Liver (tissue), 9 donors: ENCODE measurements around the gene CHDH. TPM values are rescaled to one million over a fixed set of nuclear protein-coding genes. Genes with fewer than 3 reads are reported as not detected.

Experiments
- DNase-seq: peaks from one replicate; pipeline ENCODE4 v3.0.0-alpha.2; 2017; ENCODE audit warnings: low spot score
- H3K27ac ChIP-seq, 2 donors: one replicate each; pipeline ENCODE4 v1.7.0; 2013; ENCODE audit warnings: inconsistent platforms in 2 of 2, low read length in 2 of 2, control low read depth in 1 of 2, low read depth in 1 of 2, mild to moderate bottlenecking in 1 of 2
- H3K27me3 ChIP-seq, 4 donors: one replicate each; pipeline versions ENCODE4 v1.6.1 to v1.7.0; 2013; ENCODE audit warnings: low read length in 3 of 4, inconsistent platforms in 1 of 4, mild to moderate bottlenecking in 1 of 4, moderate library complexity in 1 of 4; ENCODE audit not compliant: control insufficient read depth in 4 of 4, insufficient read depth in 4 of 4
- H3K36me3 ChIP-seq, 4 donors: one replicate each; pipeline versions ENCODE4 v1.6.1 to v1.7.0; 2013; ENCODE audit warnings: low read length in 3 of 4, mild to moderate bottlenecking in 3 of 4, low read depth in 1 of 4, moderate library complexity in 1 of 4; ENCODE audit not compliant: control insufficient read depth in 4 of 4, insufficient read depth in 3 of 4
- H3K4me1 ChIP-seq, 4 donors: one replicate each; pipeline versions ENCODE4 v1.6.1 to v1.7.0; 2013; ENCODE audit warnings: low read length in 3 of 4, mild to moderate bottlenecking in 3 of 4, moderate library complexity in 1 of 4; ENCODE audit not compliant: control insufficient read depth in 4 of 4, insufficient read depth in 4 of 4
- H3K4me3 ChIP-seq, 3 donors: one replicate each; pipeline versions ENCODE4 v1.6.1 to v1.7.0; 2013; ENCODE audit warnings: low read length in 3 of 3, control low read depth in 1 of 3, low read depth in 1 of 3, mild to moderate bottlenecking in 1 of 3
- H3K9ac ChIP-seq, 2 donors: one replicate each; pipeline ENCODE4 v1.7.0; 2013; ENCODE audit warnings: low read length in 2 of 2, mild to moderate bottlenecking in 2 of 2, moderate library complexity in 2 of 2, control low read depth in 1 of 2, low read depth in 1 of 2
- H3K9me3 ChIP-seq, 4 donors: one replicate each; pipeline versions ENCODE4 v1.6.1 to v1.7.0; 2013; ENCODE audit warnings: low read length in 3 of 4; ENCODE audit not compliant: control insufficient read depth in 4 of 4
- ATF3 ChIP-seq: IDR thresholded peaks from 2 replicates; pipeline ENCODE4 v1.6.1; 2016; ENCODE audit warnings: antibody characterized with exemption
- CTCF ChIP-seq: fragments of 150-350 bp; IDR thresholded peaks from 2 replicates; pipeline ENCODE4 v1.5.1; 2017; ENCODE audit warnings: improper control_type of control experiment, low read depth, low read length; ENCODE audit not compliant: missing input control
- EGR1 ChIP-seq, 2 donors: IDR thresholded peaks; 2 replicates each; pipeline ENCODE4 v1.6.1; 2016 to 2018; ENCODE audit warnings: antibody characterized with exemption in 2 of 2, low read depth in 2 of 2
- FOXA1 ChIP-seq: IDR thresholded peaks from 2 replicates; pipeline ENCODE4 v1.6.1; 2016; ENCODE audit warnings: antibody characterized with exemption
- FOXA2 ChIP-seq: IDR thresholded peaks from 2 replicates; pipeline ENCODE4 v1.6.1; 2016; ENCODE audit warnings: antibody characterized with exemption
- GABPA ChIP-seq, 2 donors: IDR thresholded peaks in 1 of 2; conservative IDR thresholded peaks in 1 of 2; 2 replicates each; pipeline ENCODE4 v1.6.1; 2016; ENCODE audit warnings: antibody characterized with exemption in 2 of 2, mild to moderate bottlenecking in 1 of 2, moderate library complexity in 1 of 2
- HNF4A ChIP-seq, 2 donors: conservative IDR thresholded peaks; 2 replicates each; pipeline ENCODE4 v1.6.1; 2016; ENCODE audit warnings: antibody characterized with exemption in 2 of 2, mild to moderate bottlenecking in 2 of 2
- HNF4G ChIP-seq: IDR thresholded peaks from 2 replicates; pipeline ENCODE4 v1.6.1; 2016; ENCODE audit warnings: antibody characterized with exemption
- JUND ChIP-seq, 2 donors: IDR thresholded peaks; 2 replicates each; pipeline ENCODE4 v1.6.1; 2016; ENCODE audit warnings: antibody characterized with exemption in 2 of 2
- MAX ChIP-seq: IDR thresholded peaks from 2 replicates; pipeline ENCODE4 v1.6.1; 2016; ENCODE audit warnings: antibody characterized with exemption
- NR2F2 ChIP-seq: IDR thresholded peaks from 2 replicates; pipeline ENCODE4 v1.6.1; 2016; ENCODE audit warnings: antibody characterized with exemption
- RAD21 ChIP-seq, 2 donors: IDR thresholded peaks; 2 replicates each; pipeline ENCODE4 v1.6.1; 2016; ENCODE audit warnings: antibody characterized with exemption in 2 of 2, mild to moderate bottlenecking in 2 of 2
- REST ChIP-seq: IDR thresholded peaks from 2 replicates; pipeline ENCODE4 v1.6.1; 2016; ENCODE audit warnings: antibody characterized with exemption, mild to moderate bottlenecking
- RXRA ChIP-seq, 2 donors: IDR thresholded peaks; 2 replicates each; pipeline ENCODE4 v1.6.1; 2017 to 2018; ENCODE audit warnings: antibody characterized with exemption in 2 of 2, mild to moderate bottlenecking in 1 of 2
- SP1 ChIP-seq: IDR thresholded peaks from 2 replicates; pipeline ENCODE4 v1.6.1; 2018; ENCODE audit warnings: antibody characterized with exemption, mild to moderate bottlenecking
- TAF1 ChIP-seq: conservative IDR thresholded peaks from 2 replicates; pipeline ENCODE4 v1.6.1; 2016; ENCODE audit warnings: antibody characterized with exemption, mild to moderate bottlenecking
- YY1 ChIP-seq: IDR thresholded peaks from 2 replicates; pipeline ENCODE4 v1.6.1; 2016; ENCODE audit warnings: antibody characterized with exemption, mild to moderate bottlenecking
- ZBTB33 ChIP-seq: IDR thresholded peaks from 2 replicates; pipeline ENCODE4 v1.6.1; 2016; ENCODE audit warnings: antibody characterized with exemption
- WGBS: extraction: QIAGEN DNeasy Blood & Tissue Kit; methylation state at CpG from one replicate; pipeline ENCODE4 v1.1.7; 2013; 5-methylcytosine and 5-hydroxymethylcytosine counted together
- polyA plus RNA-seq, 2 donors: library from polyadenylated mRNA; stranded (reverse) in 1 of 2; unstranded in 1 of 2; fragments of 200-250 nt in 1 of 2; fragments of >200 nt in 1 of 2; fragmentation: Nextera tagmentation in 1 of 2; extraction: Ambion mirVana in 1 of 2; gene quantifications; one replicate each; pipeline versions ENCODE4 v1.2.1 to v1.2.3, GENCODE V29; 2013 to 2015
- total RNA-seq, 2 donors: library from RNA; depleted of rRNA; stranded (reverse); fragments of >200 nt; gene quantifications; one replicate each; pipeline ENCODE4 v1.2.3, GENCODE V29; 2014
- donor health status: healthy.
- donor health status: healthy.
- donor health status: healthy.
- donor health status: healthy.
- donor health status: healthy.

The CHDH gene
- total and polyA plus RNA-seq, 4 donors, result 9.1 to 34.0 (median 21.2) TPM

- Histone ChIP-seq H3K27ac (no peak overlapping the region), H3K9me3 (no peaks in the 10 kb centered on the region), H3K4me1 (peaks cover 3 to 20% (median 18%) of the 10 kb centered on the region in 4 donors), H3K36me3 (no peaks in the 10 kb centered on the region), H3K9ac (no peak overlapping the region), H3K27me3 (no peaks in the 10 kb centered on the region), H3K4me3 (no peak overlapping the region)
- TF ChIP-seq RXRA (IDR thresholded peaks at IDR 0.05) (no peak), ATF3 (no peak), EGR1 (IDR thresholded peaks at IDR 0.05; ENCODE audit: low read depth in 2 of 2) (no peak), MAX (no peak), JUND (IDR thresholded peaks at IDR 0.05) (no peak), YY1 (no peak), GABPA (IDR thresholded peaks at IDR 0.05 in 1 of 2, conservative IDR thresholded peaks at IDR 0.05 in 1 of 2) (no peak), NR2F2 (no peak), FOXA1 (no peak), SP1 (no peak), REST (no peak), CTCF (no peak), HNF4G (no peak), TAF1 (no peak), HNF4A (conservative IDR thresholded peaks at IDR 0.05) (no peak), FOXA2 (no peak), RAD21 (IDR thresholded peaks at IDR 0.05) (no peak), ZBTB33 (no peak)
- no peak for DNase-seq
- WGBS, result 79% methylated on average over 4 of the region's 4 CpGs
These were observed 66.0 kb downstream of the CHDH start for GRCh38 chr3:53780171-53780570.
